GM10248 (cell line): Measurements from ENCODE around the gene LIX1.

Source experiments
- CTCF ChIA-PET: fragments of 300-600 bp; sonication (Branson Sonifier 250); formaldehyde crosslinking; extraction: SDS; loops from one replicate; lab custom pipeline; 2021; ENCODE audit warnings: antibody characterized with exemption; lab: Yijun Ruan, JAX
- POLR2A ChIA-PET: fragments of 350-650 bp; sonication (Branson Sonifier 250); formaldehyde crosslinking; extraction: SDS; loops from one replicate; lab custom pipeline; 2020; ENCODE audit warnings: antibody characterized with exemption; lab: Yijun Ruan, JAX
- DNase-seq: peaks from one replicate; pipeline ENCODE4 v3.0.0; 2012; ENCODE audit errors: extremely low spot score
- TF ChIP-seq, protein P1 (sequence below): IDR thresholded peaks from 2 replicates; pipeline ENCODE4 v1.5.1; 2012; ENCODE audit warnings: mild to moderate bottlenecking, low read depth; ENCODE audit errors: extremely low read depth, missing control alignments, control extremely low read depth

LIX1 gene

DNA sequence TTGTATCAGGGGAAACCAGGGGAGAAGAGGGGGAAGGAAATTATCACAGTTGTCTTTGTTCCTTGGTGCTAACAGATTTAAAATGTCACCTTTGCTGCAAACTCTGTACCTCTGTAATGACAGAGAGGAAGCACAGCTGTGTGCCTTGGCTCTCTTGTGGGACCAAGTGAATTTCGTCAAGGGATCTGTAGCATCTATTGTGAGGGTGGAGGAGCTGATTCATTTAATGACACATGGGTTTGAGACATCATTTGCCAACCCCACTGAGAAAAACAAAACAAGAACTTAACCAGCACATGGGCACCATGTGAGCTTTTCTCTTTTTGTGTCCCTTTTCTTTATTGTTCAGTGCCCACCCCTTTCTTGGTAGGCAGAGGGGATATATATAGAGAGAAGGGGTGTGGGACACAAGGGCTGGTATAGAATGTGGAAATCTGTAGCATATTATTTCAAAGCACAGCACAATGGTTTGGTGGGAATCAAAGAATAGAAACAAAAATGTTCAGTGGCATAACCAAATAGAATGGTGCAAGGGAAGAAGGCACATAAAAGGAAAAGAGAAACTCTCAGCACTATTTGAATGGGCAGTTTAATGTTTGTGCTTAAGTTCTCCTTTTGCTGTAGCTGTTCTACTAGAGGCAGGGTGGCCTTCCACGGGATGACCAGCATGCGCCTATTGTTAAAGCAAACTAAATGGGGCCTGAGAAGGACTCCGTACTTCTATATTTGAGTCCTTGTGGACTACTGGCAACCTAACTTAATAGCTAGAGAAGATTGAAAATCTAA, 63.3 kb downstream of the LIX1 start:
- POLR2A ChIA-PET: interaction anchor here (0.7 kb wide), 1 partner anchor 100 kb away, joined by 3 read pairs; no protein-coding TSS in a partner anchor
- CTCF ChIA-PET: interaction anchor here (1.0 to 1.9 kb wide), 4 partner anchors 11 to 355 kb away, joined by 3 to 4 read pairs (median 4); no protein-coding TSS in a partner anchor
- TF ChIP-seq, protein P1, sequence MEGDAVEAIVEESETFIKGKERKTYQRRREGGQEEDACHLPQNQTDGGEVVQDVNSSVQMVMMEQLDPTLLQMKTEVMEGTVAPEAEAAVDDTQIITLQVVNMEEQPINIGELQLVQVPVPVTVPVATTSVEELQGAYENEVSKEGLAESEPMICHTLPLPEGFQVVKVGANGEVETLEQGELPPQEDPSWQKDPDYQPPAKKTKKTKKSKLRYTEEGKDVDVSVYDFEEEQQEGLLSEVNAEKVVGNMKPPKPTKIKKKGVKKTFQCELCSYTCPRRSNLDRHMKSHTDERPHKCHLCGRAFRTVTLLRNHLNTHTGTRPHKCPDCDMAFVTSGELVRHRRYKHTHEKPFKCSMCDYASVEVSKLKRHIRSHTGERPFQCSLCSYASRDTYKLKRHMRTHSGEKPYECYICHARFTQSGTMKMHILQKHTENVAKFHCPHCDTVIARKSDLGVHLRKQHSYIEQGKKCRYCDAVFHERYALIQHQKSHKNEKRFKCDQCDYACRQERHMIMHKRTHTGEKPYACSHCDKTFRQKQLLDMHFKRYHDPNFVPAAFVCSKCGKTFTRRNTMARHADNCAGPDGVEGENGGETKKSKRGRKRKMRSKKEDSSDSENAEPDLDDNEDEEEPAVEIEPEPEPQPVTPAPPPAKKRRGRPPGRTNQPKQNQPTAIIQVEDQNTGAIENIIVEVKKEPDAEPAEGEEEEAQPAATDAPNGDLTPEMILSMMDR: no peak
- DNase-seq: no peak

DNA sequence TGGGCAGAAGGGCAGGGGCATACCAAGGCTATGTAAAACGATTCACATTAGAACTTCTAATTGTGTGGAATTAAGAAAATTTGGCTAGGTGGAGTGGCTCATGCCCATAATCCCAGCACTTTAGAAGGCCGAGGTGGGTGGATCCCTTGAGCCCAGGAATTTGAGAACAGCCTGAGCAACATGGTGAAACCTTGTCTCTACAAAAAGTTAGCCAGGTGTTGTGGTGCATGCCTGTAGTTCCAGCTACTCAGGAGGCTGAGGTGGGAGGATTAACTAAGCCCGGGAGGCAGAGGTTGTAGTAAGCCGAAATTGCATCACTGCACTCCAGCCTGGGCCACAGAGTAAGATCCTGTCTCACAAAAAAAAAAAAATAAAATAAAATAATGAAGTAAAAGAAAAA, 65.2 kb downstream of the LIX1 start:
- ChIA-PET POLR2A (no interaction called here), CTCF (no interaction called here)
- TF ChIP-seq, protein P1: no peak
- DNase-seq: no peak

DNA sequence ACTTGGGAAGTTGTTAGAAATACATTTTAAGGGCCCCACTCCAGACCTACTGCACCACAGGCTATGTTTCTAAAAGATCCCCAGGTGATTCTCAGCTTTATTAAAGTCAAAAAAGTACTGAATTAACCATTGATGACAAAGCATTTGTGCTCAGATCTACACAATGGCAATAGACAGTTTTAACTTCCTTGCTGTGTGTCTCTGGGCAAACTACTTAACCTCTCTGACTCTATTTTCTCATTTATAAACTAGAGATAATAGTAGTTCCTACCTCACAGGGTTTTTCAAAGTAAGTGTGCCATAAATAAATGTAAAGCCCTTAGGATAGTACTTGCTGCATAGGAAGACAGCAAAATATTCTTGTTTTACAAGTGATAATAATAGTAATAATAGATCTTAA, 66.3 kb downstream of the LIX1 start:
- POLR2A ChIA-PET: no interaction called here

DNA sequence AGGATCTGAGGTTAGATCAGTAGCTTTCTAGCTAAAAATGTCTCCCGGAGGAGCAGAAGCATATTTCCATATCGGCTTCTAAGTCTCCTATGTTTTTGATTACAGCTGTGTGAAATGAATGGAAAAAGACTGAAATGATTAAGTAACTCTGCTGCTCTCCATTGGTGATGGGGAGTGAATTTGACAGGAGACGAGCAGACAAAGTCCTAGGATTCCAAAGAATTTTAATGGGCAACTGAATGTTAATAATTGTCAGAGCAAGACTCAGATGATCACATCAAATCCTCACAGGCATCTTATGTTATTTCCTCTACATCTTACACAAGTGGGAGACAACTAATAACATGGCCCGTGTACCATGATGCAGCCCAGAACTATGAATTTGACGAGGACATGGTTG, 66.8 kb downstream of the LIX1 start:
- DNase-seq: no peak
- CTCF ChIA-PET: interaction anchor here (1.4 to 2.0 kb wide), 2 partner anchors 8 to 27 kb away, joined by 3 to 4 read pairs; no protein-coding TSS in a partner anchor
- TF ChIP-seq, protein P1: no peak
- POLR2A ChIA-PET: no interaction called here

More for the DNA sequence above, 66.3 kb downstream of the LIX1 start:
- TF ChIP-seq, protein P1: no peak
- CTCF ChIA-PET: interaction anchor here (1.4 kb wide), 1 partner anchor 8 kb away, joined by 3 read pairs; no protein-coding TSS in a partner anchor
- no peak for DNase-seq

DNA sequence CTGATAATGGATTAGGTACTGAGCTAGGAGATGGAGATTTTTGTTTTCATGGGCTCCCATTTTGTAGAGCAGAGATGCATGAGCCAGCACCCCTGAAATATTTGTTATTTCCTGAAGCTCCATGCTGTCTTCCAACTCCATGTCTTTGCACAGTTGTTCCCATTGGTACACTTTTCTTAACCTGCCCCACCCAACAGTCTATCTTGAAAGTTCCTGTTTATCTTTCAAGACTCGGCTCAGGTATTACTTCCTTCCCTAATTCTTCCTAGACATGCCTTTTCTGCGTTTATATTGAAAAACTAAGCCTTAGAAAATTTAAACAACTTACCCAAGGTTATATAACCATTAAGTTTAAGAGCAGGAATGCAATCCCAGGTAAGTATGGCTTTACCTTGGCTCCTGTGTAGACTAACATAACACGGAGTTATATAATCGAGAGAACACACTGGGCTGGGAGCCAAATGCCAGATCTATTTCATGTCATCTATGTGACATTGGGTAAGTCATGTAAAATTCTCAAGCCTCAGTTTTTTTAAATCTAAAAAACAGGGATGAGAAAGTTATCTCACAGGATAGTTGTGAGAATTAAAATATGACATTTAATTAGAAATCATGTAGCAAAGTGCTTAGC, 67.4 kb downstream of the LIX1 start:
- ChIA-PET CTCF (interaction anchor here (1.4 to 2.0 kb wide), 2 partner anchors 9 to 27 kb away, joined by 3 to 4 read pairs; no protein-coding TSS in a partner anchor), POLR2A (no interaction called here)
- no peak for DNase-seq
- TF ChIP-seq, protein P1: no peak

DNA sequence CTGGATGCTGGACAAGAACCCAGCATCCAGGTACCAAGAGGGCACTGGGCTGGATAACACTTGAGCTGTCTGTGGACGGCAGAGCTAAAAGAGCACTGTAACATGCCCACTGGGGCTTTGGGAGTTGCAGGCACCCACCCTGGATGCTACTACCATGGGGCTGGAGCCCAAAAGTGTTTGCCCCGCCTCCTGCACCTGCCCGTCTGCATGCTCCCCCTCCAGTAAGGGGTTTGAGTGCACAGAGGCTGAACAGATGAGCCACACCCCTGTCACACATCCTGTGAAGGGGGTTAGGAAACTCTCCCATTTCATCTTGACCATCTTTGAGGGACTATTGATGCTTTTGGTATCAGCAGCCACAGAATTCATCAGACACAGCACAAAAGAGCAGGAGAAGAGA, 69.0 kb downstream of the LIX1 start:
- ChIA-PET POLR2A (no interaction called here), CTCF (no interaction called here)
- DNase-seq: no peak
- TF ChIP-seq, protein P1: no peak
